Activated T-helper 9 cell treated with anti-CD3 and anti-CD28 coated beads, Interleukin-2, amount 50 U/mL, for 16 hours (primary cell): ENCODE data around the gene RGS19.

Source experiments
- DNase-seq: peaks from one replicate; pipeline ENCODE4 v3.0.0-alpha.2; 2020; ENCODE audit warnings: low read depth

RGS19 gene

DNA sequence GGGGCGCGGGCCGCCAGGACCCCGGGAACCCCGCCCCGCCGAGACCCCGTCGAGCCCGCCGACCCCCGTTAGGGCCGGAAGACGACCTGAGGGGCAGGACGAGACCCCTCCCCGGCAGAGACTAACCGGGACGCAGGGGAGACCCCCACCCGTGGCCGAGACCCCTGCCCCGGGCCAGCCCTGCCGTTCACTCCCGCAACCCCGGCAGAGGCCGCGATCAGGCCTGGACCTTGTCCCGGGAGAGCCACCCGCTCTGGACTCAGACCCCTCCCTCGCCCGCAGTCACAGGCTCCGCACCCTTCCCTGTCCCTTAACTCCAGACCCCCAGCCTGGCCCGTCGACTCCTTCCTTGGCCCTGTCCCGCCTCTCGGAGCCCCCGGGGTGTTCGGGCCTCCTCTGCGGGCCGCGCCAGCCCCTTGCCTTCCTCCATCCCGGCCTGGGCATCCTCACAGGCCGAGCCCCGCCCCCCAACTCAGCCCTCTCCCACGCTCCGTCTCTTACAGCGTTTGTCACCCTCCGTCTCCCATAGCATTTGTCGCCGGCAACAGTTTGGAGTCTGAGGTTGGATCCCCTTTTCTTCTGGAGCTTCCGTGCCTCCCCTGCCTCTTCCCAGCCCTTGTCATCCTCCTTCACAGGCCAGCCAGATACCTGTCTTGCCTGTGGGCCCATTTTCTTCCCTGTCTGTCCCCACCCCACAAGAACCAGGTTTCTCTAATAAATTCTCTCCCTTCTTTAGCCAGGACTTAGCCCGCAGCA lies 15.8 kb downstream of the RGS19 start:
- DNase-seq, result peak; percentile 31

GRCh38 chr20:64062596-64063388 lies 16.5 kb downstream of the RGS19 start, which contains the start of gene TCEA2:
Gene TCEA2 (plus strand): TSS chr20:64063198. CDS start chr20:64063313, 115 bp downstream.
- DNase-seq, result peak; percentile 93

GRCh38 chr20:64062276-64062595 lies 17.1 kb downstream of the RGS19 start:
- no peak for DNase-seq

DNA sequence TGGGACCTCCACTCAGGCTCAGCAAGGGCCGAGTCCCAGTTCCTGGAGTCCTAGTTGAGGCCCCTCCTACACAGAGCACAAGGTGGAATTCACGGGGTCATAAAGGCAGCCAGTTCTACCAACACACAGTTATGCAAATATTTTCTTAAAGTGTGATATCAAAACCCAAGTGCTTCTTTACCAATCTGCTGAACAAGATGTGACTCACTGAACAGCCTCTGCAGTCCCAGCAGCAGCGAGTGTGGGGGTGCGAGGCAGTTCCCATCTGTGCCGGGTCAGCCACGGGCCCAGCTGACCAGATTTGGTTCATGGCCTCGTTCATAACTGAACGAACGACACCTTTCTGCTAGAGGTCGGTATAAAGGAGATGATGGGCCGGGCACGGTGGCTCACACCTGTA lies 20.8 kb downstream of the RGS19 start:
- DNase-seq, result no peak

- peak; percentile 69 for DNase-seq
These were observed 21.5 kb downstream of the RGS19 start for GRCh38 chr20:64057628-64058498.

- no peak for DNase-seq
These were observed 22.3 kb downstream of the RGS19 start for GRCh38 chr20:64056889-64057627.

DNA sequence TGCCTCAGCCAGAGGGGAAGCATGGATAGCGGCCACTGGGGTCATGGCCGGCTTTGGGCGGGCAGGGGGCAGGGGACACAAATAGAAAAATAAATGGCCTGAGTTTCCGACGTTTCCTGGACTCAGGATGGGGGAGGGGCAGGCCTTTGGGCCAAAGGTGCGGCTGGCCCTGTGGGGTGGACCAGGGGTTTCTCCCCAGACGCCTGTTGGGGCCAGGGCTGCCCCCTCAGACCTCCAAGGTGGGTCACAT lies 22.8 kb downstream of the RGS19 start:
- no peak for DNase-seq

DNA sequence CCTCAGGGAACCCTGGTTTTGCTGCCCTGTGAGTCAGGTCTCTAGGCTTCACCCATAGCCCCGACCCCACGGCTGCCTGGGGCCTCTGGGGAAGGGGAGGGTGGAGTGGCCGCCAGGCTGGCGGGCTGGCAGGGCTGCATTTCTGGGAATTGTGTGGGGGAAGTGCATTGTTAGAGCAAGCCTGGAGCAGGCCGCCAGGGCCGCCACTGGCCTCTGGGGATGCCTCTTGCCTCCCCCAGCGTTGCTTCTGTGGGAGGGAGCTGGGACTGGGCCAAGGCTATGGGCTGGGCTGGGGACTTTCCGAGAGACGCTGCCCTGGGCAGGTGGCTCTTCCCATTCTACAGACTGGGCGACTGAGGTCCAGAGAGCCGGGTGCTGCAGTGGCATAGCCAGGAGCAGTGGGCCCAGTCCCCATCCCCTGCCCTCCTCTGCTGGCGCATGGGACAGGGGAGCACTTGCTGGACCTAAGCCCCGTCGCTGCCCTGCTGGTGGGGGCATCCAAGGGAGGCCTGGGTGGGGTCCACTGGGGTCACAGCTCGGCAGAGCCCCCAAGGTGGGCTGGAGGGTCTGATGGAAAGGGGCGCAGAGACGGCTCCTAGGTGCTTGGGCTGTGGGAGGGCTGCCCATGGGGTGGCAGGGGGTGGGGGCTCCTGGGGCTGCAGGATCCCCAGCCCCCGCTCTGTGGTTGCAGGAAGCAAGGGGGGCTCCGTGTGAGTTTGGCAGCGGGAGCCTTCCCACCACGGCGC lies 23.3 kb downstream of the RGS19 start:
- DNase-seq, result no peak

GRCh38 chr20:64055396-64055892 lies 23.9 kb downstream of the RGS19 start:
- no peak for DNase-seq

DNA sequence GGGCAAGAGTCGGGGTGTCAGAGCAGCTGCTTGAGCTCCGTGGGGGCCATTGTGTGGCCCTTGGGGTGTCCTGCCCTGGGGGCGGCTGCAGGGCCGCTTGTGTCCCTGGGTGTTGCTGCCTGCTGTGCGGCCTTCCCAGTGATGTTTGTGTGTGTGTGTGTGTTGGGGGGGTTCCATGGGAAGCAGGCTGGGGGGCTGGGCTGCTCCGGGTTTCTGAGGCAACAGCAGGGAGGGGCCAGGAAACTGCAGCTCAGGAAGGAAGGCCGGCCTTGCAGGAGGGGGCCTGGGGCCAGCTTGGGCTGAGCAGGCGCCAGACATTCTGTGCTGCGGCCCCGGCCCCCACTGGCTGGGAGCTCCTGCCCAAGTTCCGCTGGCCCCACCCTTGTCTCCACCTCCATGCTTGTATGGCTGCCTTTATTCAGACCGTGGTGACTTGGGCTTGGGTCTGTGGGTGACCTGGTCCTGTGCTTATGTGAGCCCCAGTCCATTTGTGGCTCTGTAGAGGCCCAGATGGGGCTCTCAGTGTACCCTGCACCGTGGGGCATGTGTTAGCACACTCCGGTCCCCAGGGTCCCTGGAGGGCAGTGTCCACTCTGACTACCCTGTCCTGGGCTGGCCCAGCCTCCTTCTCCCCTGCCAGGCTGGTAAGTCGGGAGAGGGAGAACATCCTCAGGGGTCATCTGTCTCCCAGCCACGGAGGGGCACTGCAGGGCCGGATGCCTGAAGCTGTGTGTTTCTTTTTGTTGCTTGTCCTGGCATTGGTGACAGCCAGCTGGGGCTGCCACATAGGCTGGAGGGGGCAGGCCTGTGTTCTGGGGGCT lies 25.3 kb downstream of the RGS19 start:
- DNase-seq, result no peak

DNA sequence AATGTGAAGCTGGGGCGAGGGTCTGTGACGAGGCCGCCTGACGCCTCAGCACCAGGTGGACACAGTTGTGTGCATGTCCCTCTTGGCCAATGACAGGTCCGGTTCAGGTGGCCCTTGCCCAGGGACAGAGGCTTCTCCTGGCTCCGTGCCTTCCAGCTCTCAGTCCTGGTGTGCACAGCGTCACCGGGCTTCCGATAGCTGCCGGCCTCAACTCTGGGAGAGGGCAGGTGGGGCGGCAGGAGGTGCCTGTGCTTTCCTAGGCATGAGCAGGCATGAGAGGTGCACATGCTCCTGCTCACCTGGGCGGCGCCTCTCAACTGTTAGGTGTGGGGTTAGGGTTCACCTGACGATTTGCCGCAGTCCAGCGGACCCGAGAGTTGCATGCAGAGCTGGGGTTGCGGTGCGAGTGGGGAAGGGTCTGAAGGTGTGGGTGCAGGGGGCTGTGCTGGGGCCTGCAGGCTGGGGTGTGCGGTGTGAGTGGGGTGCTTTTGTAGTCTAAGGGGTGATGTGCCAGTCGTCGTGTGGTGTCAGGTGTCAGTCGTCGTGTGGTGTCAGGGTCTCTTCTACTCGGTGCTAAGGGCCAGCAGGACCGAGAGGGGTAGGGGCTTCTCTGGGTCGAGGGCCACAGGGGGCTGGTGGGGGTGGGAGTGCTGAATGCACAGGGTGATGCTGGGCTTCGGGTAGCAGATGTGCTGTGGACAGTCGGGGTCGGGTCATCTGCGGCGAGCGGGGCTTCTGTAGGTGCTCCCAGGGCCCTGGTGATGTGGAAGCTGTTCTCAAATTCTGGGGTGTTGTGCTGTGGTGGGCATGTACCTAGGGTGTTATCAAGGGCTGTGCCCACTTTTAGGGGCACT lies 26.1 kb downstream of the RGS19 start:
- no peak for DNase-seq

- no peak for DNase-seq
These were observed 27.0 kb downstream of the RGS19 start for GRCh38 chr20:64052326-64052722.

DNA sequence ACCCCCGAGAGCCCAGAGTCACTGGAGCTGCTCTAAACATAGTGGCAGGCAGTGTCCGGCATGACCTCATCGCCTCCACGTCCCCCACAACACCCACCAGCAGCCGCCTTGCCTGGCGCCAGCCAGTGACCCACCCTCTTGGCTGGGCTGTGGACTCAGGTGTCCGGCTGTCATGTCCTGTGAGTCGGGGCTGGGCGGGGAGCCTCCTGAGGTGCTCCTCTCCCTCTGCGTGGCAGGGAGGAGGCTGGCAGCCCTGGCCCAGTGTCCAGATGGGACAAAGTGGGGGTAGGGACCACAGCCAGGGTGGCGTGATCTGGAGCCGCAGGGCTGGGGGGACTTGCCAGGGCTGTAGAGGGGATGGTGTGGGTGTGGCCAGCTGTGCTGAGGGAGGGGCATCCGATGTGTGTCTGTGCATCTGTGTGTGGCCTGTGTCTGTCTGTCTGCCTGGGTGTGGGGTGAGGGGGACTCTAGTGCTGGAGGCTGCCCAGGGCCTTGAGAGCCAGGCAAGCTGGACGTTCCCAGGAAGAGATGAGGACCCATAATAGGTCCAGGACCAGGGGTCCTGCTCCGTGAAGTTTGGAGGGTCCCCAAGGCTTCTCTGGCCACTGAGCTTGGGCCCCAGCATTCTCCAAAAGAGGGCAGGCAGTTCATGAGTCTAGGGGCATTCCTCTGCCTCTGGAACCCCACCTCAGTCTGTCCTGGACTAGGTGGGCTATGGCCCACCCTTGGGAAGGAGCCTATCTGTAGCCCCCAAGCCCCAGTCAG lies 27.6 kb downstream of the RGS19 start:
- DNase-seq, result no peak

DNA sequence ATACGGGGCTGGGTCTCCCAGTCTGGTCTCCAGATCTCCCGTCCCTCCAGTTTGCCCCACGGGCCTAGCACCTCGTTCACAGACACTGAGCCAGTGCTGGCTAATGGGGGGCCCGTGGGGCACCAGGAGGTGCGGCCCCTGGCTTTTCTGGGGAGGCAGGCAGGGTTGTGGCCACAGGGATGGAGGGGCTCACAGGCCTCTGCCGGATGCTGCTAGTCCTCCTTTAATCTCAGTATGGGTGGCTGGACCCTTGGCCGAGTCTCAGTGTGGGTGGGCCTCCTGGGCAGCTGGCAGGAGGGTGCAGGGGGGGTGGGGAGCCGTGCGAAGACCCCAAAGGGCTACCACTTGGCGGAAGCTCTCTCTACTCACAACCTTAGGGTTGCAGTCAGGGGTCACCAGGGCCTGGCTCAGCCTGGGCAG lies 28.3 kb downstream of the RGS19 start:
- no peak for DNase-seq

DNA sequence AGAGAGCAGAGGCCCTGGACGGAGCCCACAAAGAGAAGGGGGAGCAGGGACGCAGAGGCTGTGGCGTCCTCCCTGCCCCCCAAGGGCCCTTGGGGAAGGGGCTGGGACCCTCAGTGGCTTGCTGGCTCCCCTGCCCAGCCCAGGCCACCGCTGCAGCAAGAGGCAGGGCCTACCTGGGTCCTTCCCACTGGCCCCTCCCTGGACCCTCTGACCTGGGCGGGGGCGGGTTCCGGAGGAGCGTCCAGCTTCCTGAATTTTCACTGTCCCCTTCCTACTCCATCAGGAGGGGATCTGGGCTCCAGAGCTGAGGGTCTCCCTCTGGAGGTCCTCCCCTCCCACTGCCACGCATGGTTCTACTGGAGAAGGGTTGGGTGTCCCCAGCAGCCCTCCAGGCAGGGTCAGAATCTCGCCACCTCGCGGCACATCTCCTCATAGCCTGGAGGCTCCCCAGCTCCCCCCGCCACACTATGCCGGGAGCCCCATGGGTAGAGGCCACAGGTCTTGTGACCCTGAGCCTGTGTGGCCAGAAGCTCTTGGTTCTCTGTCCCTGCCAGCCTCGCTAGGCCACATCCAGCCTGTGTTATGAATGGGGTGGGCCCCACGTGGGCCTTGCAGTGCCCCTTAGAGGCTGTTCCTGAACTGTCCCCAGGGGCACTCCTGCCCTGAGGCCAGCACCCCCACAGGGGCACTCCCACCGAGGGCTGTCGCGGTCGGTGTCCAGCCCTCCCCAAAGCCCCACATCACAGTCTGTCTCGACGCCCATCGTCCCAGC lies 28.9 kb downstream of the RGS19 start:
- no peak for DNase-seq

DNA sequence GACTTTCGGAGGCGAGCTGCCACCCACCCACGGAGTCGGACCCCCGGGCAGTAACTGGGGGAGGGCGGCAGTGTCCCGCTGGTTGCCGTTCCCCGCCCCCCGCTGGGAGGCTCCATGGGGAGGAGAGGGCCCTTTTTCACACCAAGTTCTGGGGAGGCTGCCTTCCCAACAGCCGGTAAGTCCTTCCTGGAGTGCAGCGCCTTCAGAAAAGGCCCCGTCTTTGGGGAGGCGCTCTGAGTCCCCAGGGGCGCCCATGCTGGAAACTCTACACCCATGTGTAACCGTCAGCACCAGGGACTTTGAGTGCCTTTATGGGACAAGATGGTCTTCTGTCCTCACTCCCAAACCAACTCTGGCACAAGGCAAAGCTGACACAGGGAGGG lies 29.4 kb downstream of the RGS19 start:
- DNase-seq, result no peak

DNA sequence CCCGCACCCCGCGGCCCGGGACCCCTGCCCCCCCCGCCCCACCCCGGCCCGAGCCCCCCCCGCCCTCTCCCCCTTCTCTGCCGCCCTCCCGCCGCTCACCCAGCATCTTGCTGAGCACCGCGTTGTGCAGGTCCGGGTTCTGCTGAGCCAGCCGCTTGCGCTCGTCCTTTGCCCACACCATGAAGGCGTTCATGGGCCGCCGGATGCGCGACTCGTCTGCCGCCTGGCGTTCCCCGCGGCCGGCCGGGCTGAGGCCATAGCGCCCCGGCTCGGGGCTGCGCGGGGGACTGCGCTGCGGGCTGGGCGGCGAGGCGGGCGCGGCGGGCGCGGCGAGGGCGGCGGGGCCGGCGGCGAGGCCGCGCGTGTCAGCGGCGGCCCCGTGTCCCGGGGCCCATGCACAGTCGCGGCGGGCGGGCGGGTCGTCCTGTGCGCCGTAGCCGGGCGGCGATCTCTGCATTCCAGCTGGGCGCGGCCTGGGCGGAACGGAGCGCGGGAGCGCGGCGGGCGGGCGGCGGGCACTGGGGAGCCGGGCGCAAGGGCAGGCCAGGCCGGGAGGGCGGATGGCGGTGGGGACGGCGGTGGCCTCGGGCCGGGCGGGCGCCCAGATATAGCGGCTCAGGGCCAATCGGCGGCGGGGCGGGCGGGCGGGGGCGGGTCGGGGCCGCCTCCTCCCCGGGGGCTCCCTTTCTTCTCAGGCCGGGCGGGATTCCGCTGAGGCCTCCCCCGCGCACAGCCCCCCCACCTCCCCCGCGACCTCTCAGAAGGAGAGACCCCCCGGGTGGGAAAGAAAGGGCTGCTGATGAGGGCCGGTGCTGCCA lies 30.0 kb downstream of the RGS19 start, which contains the start of gene SOX18:
Gene SOX18, minus strand, starts transcription at position 580 of the 818 bp plus-strand sequence. Its CDS starts 123 bp downstream, at position 457.
- no peak for DNase-seq
